ENCODE results near the gene KATNAL1. TPM values are rescaled to one million over a fixed set of nuclear protein-coding genes. Genes with fewer than 3 reads are reported as not detected.

KATNAL1 gene
- total RNA-seq, 1 donor from 2014 or later, result 74.6 TPM

- TF ChIP-seq CTCF (IDR thresholded peaks at IDR 0.05; ENCODE audit: partially characterized antibody, unreplicated experiment), result no peak
- peaks cover 15% of the 10 kb centered on the region for H3K4me1 Mint-ChIP-seq (ENCODE audit: low read depth, unreplicated experiment)
- H3K9me3 Mint-ChIP-seq (ENCODE audit: unreplicated experiment), result peaks cover 6% of the 10 kb centered on the region
- no peak overlapping the region for H3K4me3 Mint-ChIP-seq (ENCODE audit: unreplicated experiment)
- H3K27me3 Mint-ChIP-seq (ENCODE audit: unreplicated experiment), result peaks cover 12% of the 10 kb centered on the region
- H3K36me3 Mint-ChIP-seq (ENCODE audit: unreplicated experiment), result peaks cover 6% of the 10 kb centered on the region
- no peak overlapping the region for H3K27ac Mint-ChIP-seq (ENCODE audit: unreplicated experiment)
- no peak for DNase-seq
These were observed 149.7 kb downstream of the KATNAL1 start for GRCh38 chr13:30157616-30157993.

GRCh38 chr13:30156826-30157615 is 150.3 kb downstream of the KATNAL1 start:
- peaks cover 4% of the 10 kb centered on the region for H3K36me3 Mint-ChIP-seq (ENCODE audit: unreplicated experiment)
- DNase-seq, result no peak

GRCh38 chr13:30156270-30156669 is 151.1 kb downstream of the KATNAL1 start:
- Mint-ChIP-seq H3K9me3 (ENCODE audit: unreplicated experiment) (peaks cover 5% of the 10 kb centered on the region), H3K36me3 (ENCODE audit: unreplicated experiment) (peaks cover 4% of the 10 kb centered on the region), H3K27me3 (ENCODE audit: unreplicated experiment) (peaks cover 12% of the 10 kb centered on the region), H3K4me3 (ENCODE audit: unreplicated experiment) (no peak overlapping the region), H3K27ac (ENCODE audit: unreplicated experiment) (no peak overlapping the region), H3K4me1 (ENCODE audit: low read depth, unreplicated experiment) (peaks cover 19% of the 10 kb centered on the region)
- no peak for TF ChIP-seq CTCF (IDR thresholded peaks at IDR 0.05; ENCODE audit: partially characterized antibody, unreplicated experiment)
- DNase-seq, result no peak

More at GRCh38 chr13:30156826-30157615, 150.3 kb downstream of the KATNAL1 start:
- H3K27ac Mint-ChIP-seq (ENCODE audit: unreplicated experiment), result no peak overlapping the region
- no peak for TF ChIP-seq CTCF (IDR thresholded peaks at IDR 0.05; ENCODE audit: partially characterized antibody, unreplicated experiment)
- peaks cover 5% of the 10 kb centered on the region for H3K9me3 Mint-ChIP-seq (ENCODE audit: unreplicated experiment)
- H3K27me3 Mint-ChIP-seq (ENCODE audit: unreplicated experiment), result peaks cover 12% of the 10 kb centered on the region
- no peak overlapping the region for H3K4me3 Mint-ChIP-seq (ENCODE audit: unreplicated experiment)
- peaks cover 19% of the 10 kb centered on the region for H3K4me1 Mint-ChIP-seq (ENCODE audit: low read depth, unreplicated experiment)

- peaks cover 5% of the 10 kb centered on the region for H3K9me3 Mint-ChIP-seq (ENCODE audit: unreplicated experiment)
- H3K36me3 Mint-ChIP-seq (ENCODE audit: unreplicated experiment), result no peaks in the 10 kb centered on the region
- TF ChIP-seq CTCF (IDR thresholded peaks at IDR 0.05; ENCODE audit: partially characterized antibody, unreplicated experiment), result no peak
- H3K27ac Mint-ChIP-seq (ENCODE audit: unreplicated experiment), result no peak overlapping the region
- peaks cover 23% of the 10 kb centered on the region for H3K4me1 Mint-ChIP-seq (ENCODE audit: low read depth, unreplicated experiment)
- no peak overlapping the region for H3K4me3 Mint-ChIP-seq (ENCODE audit: unreplicated experiment)
- no peak for DNase-seq
- peaks cover 8% of the 10 kb centered on the region for H3K27me3 Mint-ChIP-seq (ENCODE audit: unreplicated experiment)
These were observed 152.4 kb downstream of the KATNAL1 start for GRCh38 chr13:30154931-30155330.

- Mint-ChIP-seq H3K36me3 (ENCODE audit: unreplicated experiment) (no peaks in the 10 kb centered on the region), H3K27me3 (ENCODE audit: unreplicated experiment) (peaks cover 8% of the 10 kb centered on the region), H3K27ac (ENCODE audit: unreplicated experiment) (no peak overlapping the region), H3K4me1 (ENCODE audit: low read depth, unreplicated experiment) (peaks cover 23% of the 10 kb centered on the region), H3K4me3 (ENCODE audit: unreplicated experiment) (no peak overlapping the region), H3K9me3 (ENCODE audit: unreplicated experiment) (peaks cover 5% of the 10 kb centered on the region)
- TF ChIP-seq CTCF (IDR thresholded peaks at IDR 0.05; ENCODE audit: partially characterized antibody, unreplicated experiment), result no peak
- DNase-seq, result no peak
These were observed 152.8 kb downstream of the KATNAL1 start for GRCh38 chr13:30154531-30154930.
